MCF 10A (cell line): Measurements from ENCODE around the gene TTC23L. TPM values are rescaled to one million over a fixed set of nuclear protein-coding genes. Genes with fewer than 3 reads are reported as not detected.

Experiments
- BruUV-seq: library from RNA; stranded (reverse); fragments of 400-500 nt; replicated peaks from 2 replicates; lab custom pipeline; 2021; lab: Mats Ljungman, UMichigan
- CTCF ChIA-PET: fragments of 300-600 bp; sonication (Branson Sonifier 250); formaldehyde crosslinking; extraction: SDS; loops from one replicate; lab custom pipeline; 2021; ENCODE audit warnings: antibody characterized with exemption, inconsistent platforms; lab: Yijun Ruan, JAX
- POLR2A ChIA-PET: fragments of 300-600, 350-650 bp; sonication (Branson Sonifier 250); formaldehyde crosslinking; extraction: SDS; loops from one replicate; lab custom pipeline; 2020; ENCODE audit warnings: antibody characterized with exemption, inconsistent platforms; lab: Yijun Ruan, JAX
- DNase-seq: peaks from one replicate; pipeline ENCODE4 v3.0.0-alpha.2; 2018; ENCODE audit not compliant: unreplicated experiment
- H3K27ac Mint-ChIP-seq: one replicate; pipeline ENCODE4 v1.8.0; 2022; ENCODE audit warnings: mild to moderate bottlenecking, low read depth, mixed read lengths; ENCODE audit not compliant: unreplicated experiment
- H3K27me3 Mint-ChIP-seq: one replicate; pipeline ENCODE4 v1.8.0; 2022; ENCODE audit warnings: mixed read lengths; ENCODE audit not compliant: insufficient read depth, unreplicated experiment
- H3K36me3 Mint-ChIP-seq: one replicate; pipeline ENCODE4 v1.8.0; 2022; ENCODE audit warnings: mild to moderate bottlenecking, moderate library complexity, mixed read lengths; ENCODE audit not compliant: insufficient read depth, unreplicated experiment
- H3K4me1 Mint-ChIP-seq: one replicate; pipeline ENCODE4 v1.8.0; 2022; ENCODE audit warnings: mixed read lengths; ENCODE audit not compliant: insufficient read depth, unreplicated experiment
- H3K4me3 Mint-ChIP-seq: one replicate; pipeline ENCODE4 v1.8.0; 2022; ENCODE audit warnings: mild to moderate bottlenecking, moderate library complexity, mixed read lengths; ENCODE audit not compliant: unreplicated experiment
- H3K9me3 Mint-ChIP-seq: one replicate; pipeline ENCODE4 v1.8.0; 2022; ENCODE audit warnings: mixed read lengths; ENCODE audit not compliant: unreplicated experiment
- intact Hi-C: fragments of 100-400 bp; cut with micrococcal nuclease; formaldehyde crosslinking; loops from 2 replicates; pipeline ENCODE4 v1.14.1; 2022
- total RNA-seq: library from RNA; stranded (reverse); gene quantifications from 2 replicates; pipeline ENCODE4 v1.2.3, GENCODE V29; 2022
- TF ChIP-seq, protein P1 (sequence below): fragments of 200-600 bp; IDR thresholded peaks from one replicate; pipeline ENCODE4 v1.8.0; 2022; ENCODE audit warnings: antibody characterized with exemption, mild to moderate bottlenecking; ENCODE audit not compliant: unreplicated experiment

Gene TTC23L
- total RNA-seq, 1 experiment from 2014 or later, result 0.14 TPM

DNA sequence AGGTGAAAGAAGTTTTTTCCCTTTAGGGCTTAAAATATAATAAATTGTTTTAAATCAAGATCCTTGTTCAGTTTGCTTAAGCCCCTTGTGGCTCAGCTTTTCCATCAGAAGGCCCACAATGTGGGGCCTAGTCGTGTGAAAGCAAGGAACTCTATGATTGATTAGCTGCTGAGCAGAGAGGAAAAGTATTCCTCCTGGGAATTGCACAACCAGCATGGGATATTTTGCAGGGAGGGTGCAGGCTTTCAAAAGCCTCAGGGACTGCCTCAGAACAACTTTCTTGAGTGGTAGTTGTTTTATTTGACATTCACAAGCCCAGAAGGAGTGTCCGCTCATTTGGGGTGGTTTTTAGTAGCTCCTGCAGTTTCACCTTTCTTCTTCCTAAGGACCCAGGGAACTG, 19.8 kb downstream of the TTC23L start:
- no peak overlapping the region for H3K27ac Mint-ChIP-seq
- POLR2A ChIA-PET, result no interaction called here
- CTCF ChIA-PET, result interaction anchor here (0.6 kb wide), 1 partner anchor 367 kb away, joined by 3 read pairs; no protein-coding TSS in a partner anchor
- H3K4me3 Mint-ChIP-seq, result no peak overlapping the region
- TF ChIP-seq, protein P1, sequence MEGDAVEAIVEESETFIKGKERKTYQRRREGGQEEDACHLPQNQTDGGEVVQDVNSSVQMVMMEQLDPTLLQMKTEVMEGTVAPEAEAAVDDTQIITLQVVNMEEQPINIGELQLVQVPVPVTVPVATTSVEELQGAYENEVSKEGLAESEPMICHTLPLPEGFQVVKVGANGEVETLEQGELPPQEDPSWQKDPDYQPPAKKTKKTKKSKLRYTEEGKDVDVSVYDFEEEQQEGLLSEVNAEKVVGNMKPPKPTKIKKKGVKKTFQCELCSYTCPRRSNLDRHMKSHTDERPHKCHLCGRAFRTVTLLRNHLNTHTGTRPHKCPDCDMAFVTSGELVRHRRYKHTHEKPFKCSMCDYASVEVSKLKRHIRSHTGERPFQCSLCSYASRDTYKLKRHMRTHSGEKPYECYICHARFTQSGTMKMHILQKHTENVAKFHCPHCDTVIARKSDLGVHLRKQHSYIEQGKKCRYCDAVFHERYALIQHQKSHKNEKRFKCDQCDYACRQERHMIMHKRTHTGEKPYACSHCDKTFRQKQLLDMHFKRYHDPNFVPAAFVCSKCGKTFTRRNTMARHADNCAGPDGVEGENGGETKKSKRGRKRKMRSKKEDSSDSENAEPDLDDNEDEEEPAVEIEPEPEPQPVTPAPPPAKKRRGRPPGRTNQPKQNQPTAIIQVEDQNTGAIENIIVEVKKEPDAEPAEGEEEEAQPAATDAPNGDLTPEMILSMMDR, result no peak
- BruUV-seq, result no TSS peak
- no peaks in the 10 kb centered on the region for H3K36me3 Mint-ChIP-seq
- no peaks in the 10 kb centered on the region for H3K27me3 Mint-ChIP-seq
- peak; percentile 4 for DNase-seq
- no peaks in the 10 kb centered on the region for H3K9me3 Mint-ChIP-seq
- peaks cover 6% of the 10 kb centered on the region for H3K4me1 Mint-ChIP-seq
- intact Hi-C loops, result no loop called here

- POLR2A ChIA-PET, result no interaction called here
- H3K36me3 Mint-ChIP-seq, result no peaks in the 10 kb centered on the region
- no peaks in the 10 kb centered on the region for H3K27me3 Mint-ChIP-seq
- peaks cover 6% of the 10 kb centered on the region for H3K4me1 Mint-ChIP-seq
- no peak overlapping the region for H3K27ac Mint-ChIP-seq
- H3K9me3 Mint-ChIP-seq, result no peaks in the 10 kb centered on the region
- TF ChIP-seq, protein P1, result no peak
- BruUV-seq, result no TSS peak
- no peak for DNase-seq
- intact Hi-C loops, result no loop called here
- no peak overlapping the region for H3K4me3 Mint-ChIP-seq
- CTCF ChIA-PET, result interaction anchor here (0.6 to 1.1 kb wide), 3 partner anchors 336 to 538 kb away, joined by 3 to 4 read pairs (median 3); no protein-coding TSS in a partner anchor
Measured at GRCh38 chr5:34859253-34859652, 20.3 kb downstream of the TTC23L start.

DNA sequence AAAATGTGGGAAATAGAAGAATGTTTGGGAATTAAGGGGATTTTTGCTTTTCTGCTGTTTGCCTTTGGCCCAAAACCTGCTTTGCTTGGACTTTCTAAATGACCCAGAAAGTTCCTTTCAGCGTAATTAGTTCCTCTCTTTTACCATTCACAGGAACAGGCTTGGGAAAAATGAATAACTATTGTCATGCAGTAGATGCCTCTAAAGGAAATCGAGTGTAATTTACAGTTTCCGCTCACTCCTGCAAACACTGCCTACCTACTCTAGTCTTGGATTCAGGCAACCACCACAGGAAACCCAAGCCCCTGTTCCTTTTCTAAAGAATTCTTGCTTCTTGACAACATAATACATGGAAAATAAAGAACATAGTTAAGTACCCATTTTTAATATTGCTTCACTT, 25.0 kb downstream of the TTC23L start:
- TF ChIP-seq, protein P1, result no peak
- no peak for DNase-seq
- no peaks in the 10 kb centered on the region for H3K4me1 Mint-ChIP-seq
- H3K27ac Mint-ChIP-seq, result no peak overlapping the region
- CTCF ChIA-PET, result no interaction called here
- intact Hi-C loops, result no loop called here
- H3K36me3 Mint-ChIP-seq, result no peaks in the 10 kb centered on the region
- no peaks in the 10 kb centered on the region for H3K27me3 Mint-ChIP-seq
- no peaks in the 10 kb centered on the region for H3K9me3 Mint-ChIP-seq
- POLR2A ChIA-PET, result no interaction called here
- BruUV-seq, result no TSS peak
- H3K4me3 Mint-ChIP-seq, result no peak overlapping the region

GRCh38 chr5:34865091-34865490, 26.1 kb downstream of the TTC23L start:
- Mint-ChIP-seq H3K4me1 (no peaks in the 10 kb centered on the region), H3K9me3 (no peaks in the 10 kb centered on the region), H3K36me3 (no peaks in the 10 kb centered on the region), H3K27me3 (no peaks in the 10 kb centered on the region), H3K4me3 (no peak overlapping the region), H3K27ac (no peak overlapping the region)
- intact Hi-C loops, result no loop called here
- no TSS peak for BruUV-seq
- POLR2A ChIA-PET, result no interaction called here
- CTCF ChIA-PET, result no interaction called here
- no peak for DNase-seq
- TF ChIP-seq, protein P1, result no peak
